Omental fat pad (tissue), 4 donors: ENCODE results near the gene SAMSN1. TPM values are rescaled to one million over a fixed set of nuclear protein-coding genes. Genes with fewer than 3 reads are reported as not detected.
"Not testable (repeated sequence)": the region's sequence is repeated elsewhere in the genome, so short reads cannot be mapped to it uniquely, and the experiment has no call there.

ENCODE experiments used
- ATAC-seq: fragments of 150-250 bp; one replicate; pipeline ENCODE4 v1.9.1; 2016; ENCODE audit warnings: mild to moderate bottlenecking, moderate library complexity; ENCODE audit not compliant: low FRiP score
- DNase-seq: peaks from one replicate; pipeline ENCODE4 v3.0.0-alpha.2; 2019; ENCODE audit warnings: low spot score
- total RNA-seq, 4 donors: library from RNA; depleted of rRNA; stranded (reverse); fragments of >200 nt; gene quantifications; one replicate each; pipeline ENCODE4 v1.1.0, GENCODE V29; 2016
- TF ChIP-seq, protein P1 (sequence below), 3 donors: fragments of 450-650 bp; IDR thresholded peaks; one replicate each; pipeline ENCODE4 v1.5.1; 2016 to 2017; ENCODE audit warnings: antibody characterized with exemption in 3 of 3, mild to moderate bottlenecking in 3 of 3, moderate library complexity in 2 of 3

The SAMSN1 gene
- total RNA-seq, 4 donors from 2014 or later, result 20.0 to 48.4 (median 30.2) TPM

DNA sequence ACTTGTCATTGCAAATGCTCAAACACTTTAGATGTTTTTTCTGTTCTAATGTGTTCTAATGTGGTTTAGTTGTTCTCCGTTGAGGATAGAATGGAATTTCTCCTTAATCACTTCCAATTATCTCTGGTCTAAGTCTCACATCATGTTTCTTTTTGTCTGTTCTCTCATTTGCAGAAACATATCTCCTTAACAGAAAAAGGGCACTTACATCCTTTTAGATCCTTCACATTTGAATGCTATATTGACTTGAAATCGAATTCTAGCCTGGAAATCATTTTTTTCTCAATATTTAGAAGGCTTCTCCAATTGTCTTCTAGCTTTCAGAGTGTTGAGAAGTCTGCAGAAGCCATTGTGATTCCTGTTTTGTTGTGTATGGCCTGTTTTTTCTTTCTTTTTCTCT, 7.3 kb upstream of the SAMSN1 start:
- TF ChIP-seq, protein P1, sequence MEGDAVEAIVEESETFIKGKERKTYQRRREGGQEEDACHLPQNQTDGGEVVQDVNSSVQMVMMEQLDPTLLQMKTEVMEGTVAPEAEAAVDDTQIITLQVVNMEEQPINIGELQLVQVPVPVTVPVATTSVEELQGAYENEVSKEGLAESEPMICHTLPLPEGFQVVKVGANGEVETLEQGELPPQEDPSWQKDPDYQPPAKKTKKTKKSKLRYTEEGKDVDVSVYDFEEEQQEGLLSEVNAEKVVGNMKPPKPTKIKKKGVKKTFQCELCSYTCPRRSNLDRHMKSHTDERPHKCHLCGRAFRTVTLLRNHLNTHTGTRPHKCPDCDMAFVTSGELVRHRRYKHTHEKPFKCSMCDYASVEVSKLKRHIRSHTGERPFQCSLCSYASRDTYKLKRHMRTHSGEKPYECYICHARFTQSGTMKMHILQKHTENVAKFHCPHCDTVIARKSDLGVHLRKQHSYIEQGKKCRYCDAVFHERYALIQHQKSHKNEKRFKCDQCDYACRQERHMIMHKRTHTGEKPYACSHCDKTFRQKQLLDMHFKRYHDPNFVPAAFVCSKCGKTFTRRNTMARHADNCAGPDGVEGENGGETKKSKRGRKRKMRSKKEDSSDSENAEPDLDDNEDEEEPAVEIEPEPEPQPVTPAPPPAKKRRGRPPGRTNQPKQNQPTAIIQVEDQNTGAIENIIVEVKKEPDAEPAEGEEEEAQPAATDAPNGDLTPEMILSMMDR (IDR thresholded peaks at IDR 0.05), result no peak
- ATAC-seq, result no peak
- no peak for DNase-seq

DNA sequence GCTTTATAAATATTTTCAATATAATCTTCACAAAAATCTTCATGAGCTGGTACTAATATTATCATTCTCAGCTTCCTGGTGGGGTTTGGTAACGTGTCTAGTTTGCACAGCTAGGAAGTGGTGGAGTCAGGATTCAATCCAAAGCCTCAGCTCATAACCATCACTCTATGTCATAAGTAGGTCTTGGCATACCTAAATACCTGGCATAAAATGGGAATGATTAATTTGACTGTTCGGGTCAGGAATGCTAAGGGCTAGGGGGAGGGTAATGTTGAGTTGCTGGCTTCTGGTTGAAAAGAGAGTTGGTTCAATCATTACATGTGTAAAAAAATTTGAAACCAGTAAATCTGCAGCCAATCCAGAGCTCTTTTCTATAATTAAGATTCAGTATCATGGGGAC, 5.6 kb upstream of the SAMSN1 start:
- no peak for DNase-seq
- TF ChIP-seq, protein P1 (IDR thresholded peaks at IDR 0.05), result no peak
- ATAC-seq, result no peak

DNA sequence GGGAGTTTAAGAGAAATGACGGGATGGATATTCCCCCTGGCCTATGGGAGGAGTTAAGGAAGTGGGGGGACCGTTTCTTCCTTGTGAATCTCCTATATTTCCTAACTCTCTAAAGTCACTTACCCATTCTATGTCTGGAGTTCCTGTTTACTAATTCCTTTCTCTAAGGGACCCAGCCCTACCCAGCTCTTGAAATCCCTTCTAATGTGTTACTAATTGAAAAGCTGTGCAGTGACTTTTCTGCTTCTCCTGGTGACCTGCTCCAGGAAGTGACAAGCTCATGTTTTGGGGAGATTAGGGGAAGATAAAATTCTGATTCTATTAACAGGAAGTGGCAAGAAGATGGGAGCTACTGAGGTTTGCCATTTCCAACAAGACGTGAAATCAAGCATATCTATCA, 4.0 kb upstream of the SAMSN1 start:
- DNase-seq (no peak), ATAC-seq (no peak)
- TF ChIP-seq, protein P1 (IDR thresholded peaks at IDR 0.05), result no peak

DNA sequence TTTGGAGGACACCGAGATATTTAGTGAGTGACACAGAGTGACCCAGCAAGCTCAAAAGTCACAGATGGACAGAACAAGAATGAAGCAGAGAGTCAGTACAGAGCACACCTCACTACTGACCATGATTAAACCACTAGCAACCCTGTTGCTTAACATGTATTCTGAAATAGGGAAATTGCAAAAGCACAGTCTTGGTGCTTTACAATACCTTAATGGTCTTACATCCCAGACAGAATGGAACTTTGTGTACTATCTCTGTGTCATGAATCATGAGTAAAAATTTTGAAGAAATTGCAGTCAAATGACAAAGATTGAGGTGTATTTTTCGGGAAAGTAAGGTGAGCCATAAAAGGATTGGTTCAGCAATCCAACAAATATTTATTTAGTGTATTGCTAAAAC, 2.7 kb upstream of the SAMSN1 start:
- ATAC-seq (no peak), DNase-seq (no peak)
- TF ChIP-seq, protein P1 (IDR thresholded peaks at IDR 0.05), result no peak

DNA sequence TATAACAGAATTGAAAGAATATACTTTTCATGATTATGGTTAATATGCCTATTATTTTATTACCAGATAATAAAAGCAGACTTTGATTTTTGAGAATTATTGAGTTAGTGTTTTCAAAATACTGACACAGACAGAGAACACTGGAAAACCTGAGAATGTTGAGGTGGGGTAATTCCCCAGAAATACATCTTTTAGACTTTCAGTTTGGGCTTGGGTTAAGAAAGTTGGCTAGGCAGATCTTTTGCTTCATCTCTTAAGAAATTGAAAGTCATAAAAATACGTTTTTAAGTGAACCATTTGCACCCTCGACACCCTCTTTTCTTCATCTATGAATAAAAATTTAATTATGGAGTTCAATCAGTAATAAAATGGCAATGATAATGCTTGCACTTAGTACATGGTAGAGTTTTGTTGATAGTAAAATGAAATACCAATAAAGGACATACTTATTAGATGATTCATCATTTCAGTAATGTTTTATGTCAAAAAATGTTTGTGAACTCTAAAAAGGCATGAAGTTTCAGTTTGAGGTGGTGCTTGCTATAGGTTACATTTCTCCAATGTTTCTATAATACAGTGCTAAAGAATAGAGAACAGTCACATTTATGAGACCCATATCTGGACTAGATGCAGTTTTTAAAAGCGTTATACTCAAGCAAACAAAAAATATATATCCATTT, 1.9 kb upstream of the SAMSN1 start:
- TF ChIP-seq, protein P1 (IDR thresholded peaks at IDR 0.05), result no peak
- DNase-seq, result no peak
- ATAC-seq, result no peak

DNA sequence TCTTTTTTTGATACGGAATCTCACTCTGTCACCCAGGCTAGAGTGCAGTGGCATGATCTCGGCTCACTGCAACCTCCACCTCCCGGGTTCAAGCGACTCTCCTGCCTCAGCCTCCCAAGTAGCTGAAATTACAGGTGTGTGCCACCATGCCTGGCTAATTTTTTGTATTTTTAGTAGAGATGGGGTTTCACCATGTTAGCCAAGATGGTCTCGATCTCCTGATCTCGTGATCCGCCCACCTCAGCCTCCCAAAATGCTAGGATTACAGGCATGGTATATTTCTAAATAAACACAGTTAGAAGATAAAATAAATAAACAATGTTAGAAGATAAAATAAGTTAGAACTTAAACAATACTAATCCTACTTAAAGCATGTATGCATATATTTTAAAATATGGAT, 604 bp upstream of the SAMSN1 start:
- ATAC-seq, DNase-seq: not testable (repeated sequence)

DNA sequence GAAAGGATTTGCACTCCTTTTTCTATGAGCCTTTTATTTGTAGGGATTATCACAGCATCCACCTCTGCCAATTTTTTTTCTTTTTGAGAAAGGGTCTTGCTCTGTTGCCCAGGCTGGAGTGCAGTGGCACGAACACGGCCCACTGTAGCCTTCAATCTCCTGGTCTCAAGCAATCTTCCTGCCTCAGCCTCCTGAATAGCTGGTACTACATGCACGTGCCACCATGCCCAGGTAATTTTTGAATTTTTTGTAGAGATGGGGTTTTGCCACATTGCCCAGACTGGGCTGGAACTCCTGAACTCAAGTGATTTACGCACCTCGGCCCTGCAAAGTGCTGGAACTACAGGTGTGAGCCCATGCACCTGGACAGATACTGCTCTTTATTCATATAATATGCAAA, 2.1 kb downstream of the SAMSN1 start:
- ATAC-seq (no peak), DNase-seq (no peak)
- TF ChIP-seq, protein P1 (IDR thresholded peaks at IDR 0.05), result no peak
